HG03571 (cell line): ENCODE measurements around the gene CACNA1E.

Experiments used
- ATAC-seq: cut with Tn5 transposase; IDR thresholded peaks from one replicate; pipeline ENCODE4 v1.9.1; 2021; ENCODE audit not compliant: unreplicated experiment

CACNA1E gene

GRCh38 chr1:181626279-181626938 is 143.1 kb downstream of the CACNA1E start:
- no peak for ATAC-seq

GRCh38 chr1:181630398-181630797 is 147.1 kb downstream of the CACNA1E start:
- ATAC-seq, result no peak

- no peak for ATAC-seq
Observed at GRCh38 chr1:181630838-181631237, 147.5 kb downstream of the CACNA1E start.

- no peak for ATAC-seq
Observed at GRCh38 chr1:181632492-181632891, 149.2 kb downstream of the CACNA1E start.

GRCh38 chr1:181632960-181633359 is 149.6 kb downstream of the CACNA1E start:
- no peak for ATAC-seq

- ATAC-seq, result no peak
Observed at GRCh38 chr1:181635110-181635509, 151.8 kb downstream of the CACNA1E start.

GRCh38 chr1:181637998-181638397 is 154.7 kb downstream of the CACNA1E start:
- ATAC-seq, result no peak

- no peak for ATAC-seq
Observed at GRCh38 chr1:181640956-181641355, 157.6 kb downstream of the CACNA1E start.

- no peak for ATAC-seq
Observed at GRCh38 chr1:181643631-181644030, 160.3 kb downstream of the CACNA1E start.

- ATAC-seq, result no peak
Observed at GRCh38 chr1:181645171-181645570, 161.9 kb downstream of the CACNA1E start.

GRCh38 chr1:181646710-181647109 is 163.4 kb downstream of the CACNA1E start:
- no peak for ATAC-seq

GRCh38 chr1:181647314-181648035 is 164.2 kb downstream of the CACNA1E start:
- no peak for ATAC-seq

GRCh38 chr1:181651276-181651675 is 168.0 kb downstream of the CACNA1E start:
- no peak for ATAC-seq

- ATAC-seq, result no peak
Observed at GRCh38 chr1:181655756-181656155, 172.4 kb downstream of the CACNA1E start.

GRCh38 chr1:181656491-181656890 is 173.2 kb downstream of the CACNA1E start:
- ATAC-seq, result no peak

- no peak for ATAC-seq
Observed at GRCh38 chr1:181658581-181658980, 175.3 kb downstream of the CACNA1E start.

GRCh38 chr1:181659321-181659957 is 176.1 kb downstream of the CACNA1E start:
- no peak for ATAC-seq

GRCh38 chr1:181660621-181661020 is 177.3 kb downstream of the CACNA1E start:
- no peak for ATAC-seq

- ATAC-seq, result no peak
Observed at GRCh38 chr1:181661569-181661968, 178.3 kb downstream of the CACNA1E start.

- ATAC-seq, result no peak
Observed at GRCh38 chr1:181662606-181663005, 179.3 kb downstream of the CACNA1E start.

GRCh38 chr1:181664543-181664942 is 181.2 kb downstream of the CACNA1E start:
- no peak for ATAC-seq

GRCh38 chr1:181669246-181669645 is 185.9 kb downstream of the CACNA1E start:
- no peak for ATAC-seq
